Panc1 (cell line): ENCODE measurements around the gene PFKL. TPM values are rescaled to one million over a fixed set of nuclear protein-coding genes. Genes with fewer than 3 reads are reported as not detected.

Experiments used
- ATAC-seq: fragments of 200-7000 bp; cut with Tn5 transposase; 2 replicates; pipeline ENCODE4 v1.9.1; 2020; ENCODE audit warnings: mild to moderate bottlenecking, moderate library complexity
- BruUV-seq: library from RNA; stranded (reverse); fragments of 400-500 nt; replicated peaks from 2 replicates; lab custom pipeline; 2021; lab: Mats Ljungman, UMichigan
- CTCF ChIA-PET: fragments of 300-600 bp; sonication (Branson Sonifier 250); formaldehyde crosslinking; loops from one replicate; lab custom pipeline; 2022; ENCODE audit warnings: antibody characterized with exemption; lab: Charles Lee
- POLR2A ChIA-PET: fragments of 300-600 bp; sonication (Branson Sonifier 250); formaldehyde crosslinking; loops from one replicate; lab custom pipeline; 2022; ENCODE audit warnings: antibody characterized with exemption; lab: Charles Lee
- DNase-seq: peaks from one replicate; pipeline ENCODE4 v3.0.0-alpha.2; 2010; ENCODE audit warnings: low read depth, low spot score
- H3K27ac ChIP-seq: 2 replicates; pipeline ENCODE4 v1.5.1; 2011; ENCODE audit warnings: mild to moderate bottlenecking, low read length, inconsistent platforms
- H3K27me3 ChIP-seq: fragments of 200-500 bp; sonication (Bioruptor generic); 2 replicates; pipeline ENCODE4 v1.6.0; 2014; ENCODE audit warnings: low read length, inconsistent platforms; ENCODE audit not compliant: control insufficient read depth, insufficient read depth
- H3K36me3 ChIP-seq: fragments of 200-500 bp; sonication (Bioruptor generic); 2 replicates; pipeline ENCODE4 v1.5.1; 2014; ENCODE audit warnings: inconsistent platforms, mild to moderate bottlenecking, low read length, moderate library complexity; ENCODE audit not compliant: control insufficient read depth, insufficient read depth
- H3K4me1 ChIP-seq: 2 replicates; pipeline ENCODE4 v1.5.1; 2011; ENCODE audit warnings: inconsistent platforms, mild to moderate bottlenecking, low read length, moderate library complexity; ENCODE audit not compliant: control insufficient read depth, insufficient read depth
- H3K4me3 ChIP-seq, 2 experiments: 2 replicates each; pipeline ENCODE4 v1.5.1; 2011 to 2012; ENCODE audit warnings: low read depth in 2 of 2, low read length in 2 of 2, mild to moderate bottlenecking in 2 of 2, inconsistent platforms in 1 of 2, moderate library complexity in 1 of 2
- H3K9me3 ChIP-seq: fragments of 200-500 bp; sonication (Bioruptor generic); 2 replicates; pipeline ENCODE4 v1.5.1; 2014; ENCODE audit warnings: low read depth, mild to moderate bottlenecking, inconsistent platforms, low read length, moderate library complexity; ENCODE audit not compliant: control insufficient read depth, insufficient read depth
- CTCF ChIP-seq: fragments of 450-650 bp; IDR thresholded peaks from 2 replicates; pipeline ENCODE4 v1.5.1; 2017; ENCODE audit warnings: mild to moderate bottlenecking
- POLR2AphosphoS5 ChIP-seq: IDR thresholded peaks from 2 replicates; pipeline ENCODE4 v1.6.1; 2012; ENCODE audit warnings: mild to moderate bottlenecking, low read depth, low read length, moderate library complexity
- REST ChIP-seq, 2 experiments: IDR thresholded peaks; 2 replicates each; pipeline ENCODE4 v1.6.1; 2011 to 2012; ENCODE audit warnings: low read depth in 2 of 2, control low read depth in 1 of 2, low read length in 1 of 2, mild to moderate bottlenecking in 1 of 2, moderate library complexity in 1 of 2; ENCODE audit not compliant: insufficient read depth in 1 of 2
- SIN3A ChIP-seq: IDR thresholded peaks from 2 replicates; pipeline ENCODE4 v1.6.1; 2012; ENCODE audit warnings: low read depth, mild to moderate bottlenecking, low read length, moderate library complexity, borderline replicate concordance; ENCODE audit not compliant: insufficient read depth
- TCF7L2 ChIP-seq: IDR thresholded peaks from 2 replicates; pipeline ENCODE4 v1.6.1; 2011; ENCODE audit warnings: mild to moderate bottlenecking, low read depth, low read length, inconsistent platforms
- in situ Hi-C: cut with HindIII; loops from 2 replicates; pipeline ENCODE4 v1.10.0; 2016; ENCODE audit warnings: low sequenced_read_pairs, low pct_unique_long_range_greater_than_20kb
- intact Hi-C: fragments of 100-400 bp; cut with micrococcal nuclease; formaldehyde crosslinking; loops from one replicate; pipeline ENCODE4 v1.10.0; 2022; ENCODE audit not compliant: unreplicated experiment
- total RNA-seq: library from RNA; stranded (reverse); gene quantifications from one replicate; pipeline ENCODE4 v1.2.1, GENCODE V29; 2021; ENCODE audit not compliant: unreplicated experiment

Gene PFKL
- total RNA-seq, 1 experiment from 2014 or later = 70.1 TPM

DNA sequence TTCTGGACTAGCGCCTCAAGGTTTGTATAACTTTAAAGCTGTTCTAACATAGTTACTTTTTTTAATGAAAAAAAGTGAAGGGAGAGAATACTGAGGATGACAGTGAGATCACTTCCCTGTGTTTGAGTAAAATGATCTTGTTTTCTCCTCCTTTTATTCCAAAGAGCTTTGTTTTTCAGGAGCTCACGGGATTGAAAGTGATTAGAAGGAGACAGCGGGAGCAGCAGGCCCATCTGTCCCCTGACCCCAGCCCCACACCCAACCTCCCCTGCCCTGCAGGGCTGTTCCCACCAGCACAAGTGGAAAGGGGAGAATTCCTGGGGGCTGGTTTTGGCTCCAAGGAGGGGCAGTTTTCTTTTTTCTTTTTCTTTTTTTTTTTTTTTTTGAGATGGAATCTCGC lies 36.1 kb upstream of the PFKL start:
- Histone ChIP-seq H3K4me3 (no peak overlapping the region), H3K36me3 (no peaks in the 10 kb centered on the region), H3K27me3 (no peaks in the 10 kb centered on the region), H3K27ac (no peak overlapping the region), H3K9me3 (no peaks in the 10 kb centered on the region), H3K4me1 (no peaks in the 10 kb centered on the region)
- no peak for TF ChIP-seq CTCF
- ATAC-seq (no peak), DNase-seq (no peak)
- in situ Hi-C loops = no loop called here
- ChIA-PET CTCF (no interaction called here), POLR2A (no interaction called here)
- BruUV-seq = no TSS peak
- intact Hi-C loops = no loop called here

DNA sequence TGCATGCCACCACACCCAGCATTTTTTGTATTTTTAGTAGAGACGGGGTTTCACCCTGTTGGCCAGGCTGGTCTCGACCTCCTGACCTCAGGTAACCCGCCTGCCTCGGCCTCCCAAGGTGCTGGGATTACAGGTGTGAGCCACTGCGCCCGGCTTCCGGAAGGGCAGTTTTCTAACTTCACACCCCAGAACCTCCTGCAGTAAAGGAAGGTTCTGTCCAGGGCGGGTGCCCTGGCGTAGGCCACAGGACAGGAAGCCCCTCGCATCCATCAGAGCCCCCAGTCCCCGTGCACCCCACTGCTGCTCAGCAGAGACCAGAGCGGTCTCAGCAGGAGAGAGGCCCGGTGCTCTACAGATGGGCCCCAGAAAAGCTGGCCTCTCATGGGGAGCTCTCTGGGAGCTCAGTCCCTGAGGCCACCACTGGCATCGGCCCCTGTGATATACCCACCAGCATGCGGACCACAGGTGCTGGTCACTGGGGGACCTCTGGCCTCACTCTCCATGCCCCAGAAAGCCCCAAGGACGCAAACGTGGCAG lies 34.1 kb upstream of the PFKL start:
- CTCF ChIA-PET = no interaction called here
- Histone ChIP-seq H3K36me3 (no peaks in the 10 kb centered on the region), H3K9me3 (no peaks in the 10 kb centered on the region), H3K27ac (no peak overlapping the region), H3K4me1 (no peaks in the 10 kb centered on the region), H3K4me3 (no peak overlapping the region), H3K27me3 (no peaks in the 10 kb centered on the region)
- no peak for TF ChIP-seq CTCF
- no peak for TF ChIP-seq POLR2AphosphoS5
- no peak for TF ChIP-seq REST (IDR thresholded peaks at IDR 0.05; ENCODE audit: insufficient read depth in 1 of 2, low read depth in 2 of 2, low read length in 1 of 2)
- TF ChIP-seq TCF7L2 = no peak
- TF ChIP-seq SIN3A = no peak
- BruUV-seq = no TSS peak
- DNase-seq (no peak), ATAC-seq (no peak)
- POLR2A ChIA-PET = no interaction called here
- intact Hi-C loops (no loop called here), in situ Hi-C loops (no loop called here)
